NB4 (cell line): ENCODE results near the gene POC1A.

Experiments used
- DNase-seq: peaks from one replicate; pipeline ENCODE4 v3.0.0; 2010; ENCODE audit warnings: low read depth
- H3K4me3 ChIP-seq: one replicate; pipeline ENCODE4 v1.5.1; 2011; ENCODE audit warnings: mild to moderate bottlenecking, low read depth, low read length, moderate library complexity
- CTCF ChIP-seq: IDR thresholded peaks from one replicate; pipeline ENCODE4 v1.5.1; 2012; ENCODE audit warnings: low read depth, low read length
- MAX ChIP-seq: IDR thresholded peaks from 2 replicates; pipeline ENCODE4 v1.6.1; 2011; ENCODE audit warnings: low read depth, low read length
- MYC ChIP-seq: IDR thresholded peaks from 2 replicates; pipeline ENCODE4 v1.6.1; 2011; ENCODE audit warnings: low read depth, low read length
- POLR2A ChIP-seq: IDR thresholded peaks from 2 replicates; pipeline ENCODE4 v1.6.1; 2011; ENCODE audit warnings: mild to moderate bottlenecking; ENCODE audit not compliant: insufficient read length; ENCODE audit errors: extremely low read depth

Gene POC1A

DNA sequence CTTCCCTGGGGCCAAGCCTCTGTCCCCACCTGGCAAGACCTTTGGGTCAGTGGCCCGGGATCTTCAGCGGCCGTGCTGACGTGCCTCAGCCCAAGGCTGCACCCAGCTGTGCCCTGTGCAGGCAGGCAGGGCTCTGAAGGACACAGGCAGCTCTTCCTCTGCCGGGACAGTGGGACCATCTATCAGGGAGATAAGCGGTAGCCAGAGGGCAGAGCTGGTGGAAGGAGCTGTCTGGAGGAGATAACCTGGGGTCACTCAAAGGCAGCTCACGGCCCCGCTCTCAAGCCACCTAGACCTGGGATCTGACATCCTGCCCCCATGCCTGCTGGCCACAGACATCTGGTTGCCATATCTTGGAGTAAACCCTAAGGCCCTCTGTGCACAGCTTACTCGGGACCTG lies 125.2 kb downstream of the POC1A start:
- TF ChIP-seq POLR2A (no peak), MYC (no peak), MAX (no peak), CTCF (no peak)
- no peak for DNase-seq
- no peak overlapping the region for H3K4me3 ChIP-seq

GRCh38 chr3:52028572-52028971 lies 125.7 kb downstream of the POC1A start:
- DNase-seq: no peak
- TF ChIP-seq CTCF: no peak
- TF ChIP-seq POLR2A: no peak
- no peak for TF ChIP-seq MYC
- no peak for TF ChIP-seq MAX
- H3K4me3 ChIP-seq: no peak overlapping the region

DNA sequence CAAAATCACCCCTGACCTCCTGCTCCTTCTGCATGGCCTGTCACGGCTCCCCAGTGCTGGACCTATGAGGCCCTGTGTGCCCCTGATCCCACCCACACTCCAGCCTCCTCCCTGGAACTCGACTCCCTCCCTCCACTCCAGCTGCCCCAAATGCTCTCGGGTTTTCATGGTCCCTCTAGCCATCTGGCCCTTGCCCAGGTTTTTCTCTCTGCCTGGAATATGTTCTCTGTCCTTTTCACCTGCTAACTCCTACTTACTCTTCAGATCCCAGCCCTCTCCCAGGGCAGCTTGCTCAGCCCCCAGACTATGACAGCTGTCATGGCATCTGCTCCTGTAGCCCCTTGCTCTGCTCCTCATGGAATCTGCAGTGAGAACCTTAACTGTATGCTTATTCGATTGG lies 128.2 kb downstream of the POC1A start:
- no peak for DNase-seq
- TF ChIP-seq MYC: no peak
- TF ChIP-seq POLR2A: no peak
- TF ChIP-seq MAX: no peak
- TF ChIP-seq CTCF: no peak

GRCh38 chr3:52025453-52025852 lies 128.8 kb downstream of the POC1A start:
- DNase-seq: no peak
- no peak overlapping the region for H3K4me3 ChIP-seq
- TF ChIP-seq MYC (no peak), MAX (no peak), POLR2A (no peak), CTCF (no peak)

More for the DNA sequence above, 128.2 kb downstream of the POC1A start:
- no peak overlapping the region for H3K4me3 ChIP-seq
